ENCODE measurements around the gene CTNNA2.
"Not testable (repeated sequence)": the region's sequence is repeated elsewhere in the genome, so short reads cannot be mapped to it uniquely, and the experiment has no call there.

The CTNNA2 gene

GRCh38 chr2:80053522-80054345 lies 540.9 kb downstream of the CTNNA2 start:
- no peak for DNase-seq

- DNase-seq: no peak
Measured at GRCh38 chr2:80054346-80054675, 541.5 kb downstream of the CTNNA2 start.

DNA sequence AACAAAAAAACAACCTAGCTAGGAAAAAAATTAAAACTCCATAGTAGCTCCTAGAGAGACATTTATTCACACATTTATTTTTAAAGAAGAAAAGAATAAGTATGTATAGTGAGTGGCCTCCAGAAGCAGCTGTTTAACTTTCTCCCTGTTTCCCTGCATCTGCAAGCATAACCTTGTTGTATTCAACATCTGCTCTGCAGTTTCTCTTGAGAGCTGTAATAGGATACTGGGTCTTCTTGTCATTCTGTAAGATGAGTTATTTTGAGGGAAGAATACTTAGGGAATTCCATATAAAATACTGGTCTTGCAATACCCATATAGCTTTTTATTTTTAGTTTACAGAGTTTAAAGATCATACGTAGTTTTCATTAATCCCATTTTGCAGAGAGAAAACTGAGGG lies 545.1 kb downstream of the CTNNA2 start:
- no peak for DNase-seq

GRCh38 chr2:80058562-80058961 lies 545.7 kb downstream of the CTNNA2 start:
- no peak for DNase-seq

- no peak for DNase-seq
Measured at GRCh38 chr2:80059447-80059846, 546.6 kb downstream of the CTNNA2 start.

- DNase-seq: no peak
Measured at GRCh38 chr2:80061881-80062280, 549.0 kb downstream of the CTNNA2 start.

- no peak for DNase-seq
Measured at GRCh38 chr2:80062298-80062697, 549.4 kb downstream of the CTNNA2 start.

DNA sequence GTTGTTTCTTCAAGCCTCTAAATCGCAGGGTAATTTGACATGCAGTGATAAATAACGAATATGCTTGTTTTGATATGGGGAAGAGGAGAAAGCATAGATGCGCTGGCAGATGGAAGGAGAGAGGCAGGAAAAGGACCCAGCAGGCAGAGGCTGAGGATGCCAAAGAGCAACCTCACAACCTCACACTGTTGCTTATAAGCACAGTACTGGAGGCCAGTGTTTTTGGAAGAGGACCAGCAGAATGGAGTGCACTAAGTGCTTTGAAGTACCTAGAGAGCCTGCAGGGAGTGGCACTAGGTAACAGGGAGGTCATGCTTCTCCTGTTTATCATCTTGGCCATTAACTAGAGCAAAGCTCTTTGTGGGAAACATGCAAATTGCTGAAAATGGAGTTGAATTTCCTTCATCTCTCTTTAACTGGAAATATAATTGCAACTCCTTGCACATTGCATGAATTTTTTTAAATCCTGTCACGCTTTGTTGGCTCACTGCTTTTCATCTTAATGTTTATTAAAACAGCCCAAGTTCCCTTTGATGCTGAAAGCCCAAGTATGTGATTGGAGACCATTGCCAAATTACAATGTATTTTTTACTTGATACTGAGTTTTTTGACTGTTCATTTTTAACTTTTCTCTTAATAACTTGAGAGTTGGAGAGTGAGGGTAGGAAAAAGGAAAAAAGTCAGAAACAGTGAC lies 555.3 kb downstream of the CTNNA2 start:
- DNase-seq: no peak

DNA sequence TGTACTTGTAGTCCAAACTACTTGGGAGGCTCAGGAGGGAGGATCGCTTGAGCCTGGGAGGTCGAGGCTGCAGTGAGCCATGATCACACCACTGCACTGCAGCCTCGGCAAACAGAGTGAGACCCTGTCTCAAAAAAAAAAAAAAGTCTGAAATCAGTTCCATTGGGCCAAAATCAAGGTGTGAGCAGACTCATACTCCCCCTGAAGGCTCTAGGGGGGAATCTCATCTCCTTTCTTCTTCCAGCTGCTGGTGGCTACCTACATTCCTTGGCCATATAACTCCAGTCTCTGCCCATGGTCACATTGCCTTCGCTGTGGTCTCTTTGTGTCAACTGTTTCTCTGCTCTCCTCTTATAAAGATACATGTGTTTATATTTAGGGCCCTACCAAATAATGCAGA lies 557.7 kb downstream of the CTNNA2 start:
- DNase-seq: no peak

GRCh38 chr2:80071941-80072340 lies 559.1 kb downstream of the CTNNA2 start:
- DNase-seq: no peak

DNA sequence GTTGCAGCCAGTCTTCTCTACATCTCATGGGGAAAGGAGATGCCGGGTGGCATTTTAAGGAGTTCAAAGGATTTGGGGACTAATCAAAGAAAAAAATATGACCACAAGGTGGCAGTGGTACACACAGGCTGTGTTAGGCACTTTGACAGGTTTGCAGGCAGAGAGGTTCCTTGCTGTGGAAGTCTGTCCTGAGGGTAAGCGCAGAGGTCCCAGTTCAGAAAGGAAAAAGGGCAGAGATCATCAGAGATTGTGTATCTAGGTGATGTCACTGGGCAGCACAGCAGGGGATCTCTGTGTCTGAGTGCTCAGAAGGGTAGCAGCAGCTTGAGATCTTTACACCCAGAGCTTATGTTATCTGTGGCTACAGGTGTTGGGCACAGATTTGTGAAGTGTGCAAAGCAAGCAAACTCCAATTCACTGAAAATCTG lies 560.3 kb downstream of the CTNNA2 start:
- no peak for DNase-seq

DNA sequence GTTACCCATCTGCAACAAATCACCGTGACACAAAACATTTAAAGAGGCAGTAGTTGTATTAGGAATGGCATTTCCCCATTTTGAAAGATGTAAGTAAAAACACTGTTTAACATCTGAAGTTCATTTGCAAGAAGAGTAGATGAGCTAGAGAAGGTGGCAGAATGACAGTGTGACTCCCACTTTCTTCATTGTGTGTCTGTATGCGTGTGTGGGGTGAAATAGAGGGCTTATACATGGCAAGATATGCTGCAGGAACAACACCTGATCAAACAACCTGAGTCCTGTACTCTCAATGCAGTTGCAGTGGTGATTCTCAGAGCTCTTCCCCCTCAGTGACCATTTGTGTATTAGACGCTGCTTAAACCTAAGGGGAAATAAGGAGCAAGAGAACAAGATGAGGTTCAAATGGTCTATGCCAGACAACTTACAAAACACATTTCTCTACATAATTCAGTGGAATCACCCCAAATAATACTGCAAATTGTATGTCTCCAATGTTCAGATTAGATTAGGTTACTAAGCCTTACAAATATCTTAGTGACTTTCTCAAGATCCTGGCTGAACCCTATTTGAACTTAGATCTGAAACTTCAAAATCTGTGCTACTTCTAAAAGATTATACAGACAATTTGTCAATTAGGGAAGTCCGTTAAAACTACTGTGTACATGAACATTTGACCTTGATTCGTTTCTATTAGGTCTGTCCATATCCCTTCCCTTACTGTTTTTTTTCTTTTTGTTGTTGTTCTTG lies 561.6 kb downstream of the CTNNA2 start:
- DNase-seq: no peak

DNA sequence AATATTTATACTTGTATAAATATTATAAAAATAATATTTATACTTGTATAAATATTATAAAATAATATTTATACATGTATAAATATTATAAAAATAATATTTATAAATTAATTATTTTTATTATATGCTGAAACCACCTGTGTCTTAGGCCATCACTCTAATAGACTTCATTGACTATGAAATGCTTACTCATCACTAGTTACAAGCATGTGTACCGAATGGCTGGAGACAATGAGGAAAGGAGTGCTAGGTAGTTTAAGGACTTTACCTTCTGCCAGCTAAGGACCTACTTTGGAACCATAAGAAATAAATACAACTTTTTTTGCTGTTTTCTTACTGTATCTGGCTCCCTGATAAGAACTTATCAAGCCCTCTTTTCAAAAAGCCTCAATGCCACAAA lies 562.9 kb downstream of the CTNNA2 start:
- no peak for DNase-seq

- no peak for DNase-seq
Measured at GRCh38 chr2:80078290-80079036, 565.6 kb downstream of the CTNNA2 start.

- no peak for DNase-seq
Measured at GRCh38 chr2:80080957-80081356, 568.1 kb downstream of the CTNNA2 start.

DNA sequence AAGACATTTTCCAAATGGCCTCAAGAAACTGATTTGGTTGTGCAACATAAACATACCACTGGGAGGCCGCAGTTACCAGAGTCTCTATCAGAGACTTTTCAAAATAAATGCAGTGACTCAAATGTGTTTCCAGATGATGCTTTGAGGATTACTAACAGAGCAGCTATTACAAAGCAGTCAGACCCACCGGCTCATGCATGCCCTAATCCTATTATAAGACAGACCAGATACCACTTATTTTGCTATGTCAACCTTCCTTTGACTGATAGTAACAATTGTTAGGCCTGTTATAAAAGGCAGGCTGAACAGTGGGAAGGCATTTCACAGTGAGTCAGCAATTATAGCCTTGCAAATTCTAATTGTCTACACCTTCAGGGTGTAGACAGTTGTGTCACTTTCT lies 574.0 kb downstream of the CTNNA2 start:
- DNase-seq: no peak

DNA sequence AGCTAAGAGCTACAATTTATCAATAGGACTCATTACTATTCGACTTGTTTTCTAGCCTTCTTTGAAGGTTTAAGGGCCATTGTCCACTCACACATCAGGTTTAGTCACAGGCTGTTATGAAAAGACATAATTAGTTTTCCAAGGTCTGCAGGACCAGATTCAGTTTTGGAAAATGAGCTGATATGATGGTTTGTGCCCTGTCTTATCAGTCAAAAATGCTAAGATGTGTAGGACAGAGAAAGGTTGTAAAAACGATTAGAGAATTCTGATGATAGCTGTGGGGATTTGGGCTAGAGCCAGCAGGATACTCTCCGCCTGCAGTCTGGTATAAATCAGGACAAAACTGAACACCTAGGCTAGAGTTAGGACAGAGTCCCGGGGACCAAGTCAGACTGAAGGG lies 578.4 kb downstream of the CTNNA2 start:
- no peak for DNase-seq

- no peak for DNase-seq
Measured at GRCh38 chr2:80092474-80092873, 579.6 kb downstream of the CTNNA2 start.

- DNase-seq: not testable (repeated sequence)
Measured at GRCh38 chr2:80098503-80098902, 585.7 kb downstream of the CTNNA2 start.

DNA sequence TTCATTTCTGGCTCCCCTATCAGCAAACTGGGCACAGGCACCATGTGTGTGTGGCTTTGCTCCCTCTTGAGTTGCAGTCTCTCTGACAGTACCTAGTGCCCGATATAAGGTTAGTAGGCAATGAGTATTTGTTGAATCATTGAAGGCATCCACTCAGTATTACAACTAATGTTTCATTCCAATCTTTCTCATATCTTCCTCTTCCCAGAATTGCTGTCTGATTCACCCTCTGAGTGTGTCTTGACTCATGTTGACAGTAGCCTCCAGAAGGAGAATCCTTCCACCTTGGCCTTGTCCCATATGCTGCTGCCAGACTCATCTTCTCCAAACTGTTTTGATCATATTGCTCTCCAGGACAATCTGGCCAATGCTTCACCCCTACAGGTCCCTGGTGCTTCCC lies 589.2 kb downstream of the CTNNA2 start:
- no peak for DNase-seq

GRCh38 chr2:80105015-80105640 lies 592.3 kb downstream of the CTNNA2 start:
- no peak for DNase-seq

- no peak for DNase-seq
Measured at GRCh38 chr2:80111185-80111584, 598.3 kb downstream of the CTNNA2 start.

DNA sequence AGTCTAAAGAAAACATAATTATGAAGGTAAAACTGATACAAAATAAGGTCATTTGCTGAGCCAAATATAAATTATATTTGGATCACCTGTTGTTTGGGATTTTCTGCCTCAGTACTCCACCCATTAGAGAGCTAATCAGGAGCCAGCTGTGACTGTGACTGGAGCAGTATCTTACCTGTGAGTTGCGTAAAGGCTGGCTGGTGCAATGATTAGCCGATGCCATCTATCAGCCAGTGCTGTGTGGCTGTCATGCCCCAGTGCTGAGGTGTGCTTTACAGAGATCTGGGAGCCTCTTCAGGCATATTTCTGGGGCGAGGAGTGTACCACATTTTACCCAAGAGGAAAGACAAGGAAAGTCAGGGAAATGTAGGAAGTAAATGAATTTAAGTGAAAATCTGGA lies 599.9 kb downstream of the CTNNA2 start:
- no peak for DNase-seq
